ENCODE measurements around the gene TWIST2.

The TWIST2 gene

DNA sequence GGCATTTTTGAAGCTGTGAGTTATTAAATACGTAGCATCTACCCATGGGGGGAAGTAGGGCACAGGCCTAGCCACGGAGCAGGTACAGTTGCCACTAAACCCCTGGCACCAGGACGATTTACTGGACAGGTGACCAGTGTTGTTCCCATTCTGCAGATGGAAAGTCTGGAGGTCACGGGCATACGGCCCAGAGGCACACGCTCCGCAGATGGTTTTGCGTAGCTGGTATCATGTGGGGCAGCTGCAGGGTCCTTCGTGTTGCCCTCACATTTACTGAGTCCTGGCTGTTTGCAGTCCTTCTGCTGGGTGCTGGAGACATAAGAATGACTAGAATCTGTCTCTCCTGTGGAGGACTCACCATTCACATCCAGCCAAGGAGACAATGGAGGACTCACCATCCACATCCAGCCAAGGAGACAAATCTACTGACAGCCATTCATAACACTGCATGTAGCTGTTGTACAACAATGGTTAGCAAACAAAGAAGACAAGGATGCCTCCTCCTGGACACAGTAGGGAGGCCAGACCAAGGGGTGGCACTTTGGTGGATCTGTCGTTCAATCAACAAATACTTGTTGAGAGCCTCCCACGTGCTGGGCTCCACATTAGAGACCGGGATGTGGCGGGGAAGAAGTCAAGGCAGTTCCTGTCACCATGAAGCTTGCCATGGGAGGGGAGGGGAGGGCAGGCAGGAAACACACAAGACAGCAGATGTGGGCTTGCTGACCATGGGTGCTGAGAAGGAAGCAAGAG, 24.9 kb downstream of the TWIST2 start:
- DNase-seq (ENCODE audit: low read depth) = no peak

- no peak for DNase-seq (ENCODE audit: low read depth)
Observed at GRCh38 chr2:238873381-238873801, 25.5 kb downstream of the TWIST2 start.

GRCh38 chr2:238873841-238874240, 26.0 kb downstream of the TWIST2 start:
- no peak for DNase-seq (ENCODE audit: low read depth)

- DNase-seq (ENCODE audit: low read depth) = no peak
Observed at GRCh38 chr2:238874330-238875050, 26.6 kb downstream of the TWIST2 start.

DNA sequence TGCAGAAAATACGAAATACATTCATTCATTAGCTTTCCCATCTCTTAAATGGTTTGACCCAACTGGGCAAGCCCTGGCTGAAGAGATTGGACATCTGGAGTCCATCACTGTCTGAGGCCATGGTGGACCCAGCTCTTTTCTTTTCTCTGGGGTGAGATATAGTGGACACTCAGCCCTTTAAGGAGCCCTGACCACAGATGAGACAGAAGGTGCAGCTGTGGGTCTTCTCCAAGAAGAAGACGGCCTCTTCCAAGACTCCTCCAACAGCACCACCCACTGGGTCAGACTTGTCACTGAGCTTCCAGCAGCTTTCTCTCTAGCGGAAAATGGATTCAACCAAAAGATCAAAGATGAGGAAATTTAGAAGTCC, 27.2 kb downstream of the TWIST2 start:
- no peak for DNase-seq (ENCODE audit: low read depth)

- no peak for DNase-seq (ENCODE audit: low read depth)
Observed at GRCh38 chr2:238875471-238876231, 27.8 kb downstream of the TWIST2 start.

DNA sequence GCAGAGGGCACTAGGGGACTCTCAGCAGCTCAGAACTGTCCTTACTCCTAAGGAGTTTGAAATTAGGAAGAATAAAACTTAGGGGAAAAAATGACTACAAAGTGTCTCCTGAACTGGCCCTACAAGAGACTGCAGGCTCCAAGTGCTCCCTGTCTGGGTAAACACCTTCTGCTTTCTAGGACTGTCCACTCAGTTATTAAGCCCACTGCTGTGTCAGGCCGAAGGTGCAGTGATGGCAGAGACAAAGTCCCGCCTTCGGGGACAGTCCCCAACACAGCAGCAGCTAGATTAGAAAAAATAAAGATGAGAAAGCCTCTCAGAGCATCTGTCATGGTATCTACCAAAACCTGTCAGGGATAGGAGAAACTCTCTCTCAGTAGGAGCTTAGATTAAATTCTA, 28.3 kb downstream of the TWIST2 start:
- no peak for DNase-seq (ENCODE audit: low read depth)

GRCh38 chr2:238878051-238878735, 30.3 kb downstream of the TWIST2 start:
- no peak for DNase-seq (ENCODE audit: low read depth)

- DNase-seq (ENCODE audit: low read depth) = no peak
Observed at GRCh38 chr2:238879043-238879442, 31.2 kb downstream of the TWIST2 start.

DNA sequence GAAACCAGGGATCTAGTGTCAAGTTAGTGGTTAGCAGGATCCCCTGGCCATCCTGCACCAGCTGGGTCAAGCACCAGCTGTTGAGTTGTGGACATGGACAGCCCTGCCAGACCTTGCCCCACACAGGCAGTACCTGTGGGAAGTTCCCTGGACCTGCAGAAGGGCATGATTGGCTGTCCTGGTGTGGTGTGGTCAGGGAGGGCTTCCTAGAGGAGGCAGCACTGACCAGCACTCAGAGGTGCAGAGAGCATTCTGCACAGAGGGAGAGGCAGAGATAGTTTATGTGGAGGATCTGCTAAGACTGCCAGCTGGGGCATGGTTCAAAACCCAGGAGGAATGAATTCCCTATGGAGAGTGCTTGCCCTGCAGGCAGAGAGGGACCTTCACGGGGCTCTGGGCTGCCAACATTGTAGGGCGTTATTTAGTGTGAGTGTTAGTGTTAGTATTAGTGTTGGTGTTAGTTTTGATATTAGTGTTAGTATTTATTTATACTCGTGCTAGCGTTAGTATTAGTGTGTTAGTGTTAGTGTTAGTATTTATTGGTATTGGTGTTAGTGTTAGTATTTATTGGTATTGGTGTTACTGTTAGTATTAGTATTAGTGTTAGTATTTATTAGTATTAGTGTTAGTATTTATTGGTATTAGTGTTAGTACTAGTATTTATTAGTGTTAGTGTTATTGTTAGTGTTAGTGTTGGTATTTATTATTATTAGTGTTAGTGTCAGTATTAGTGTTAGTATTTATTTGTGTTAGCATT, 31.9 kb downstream of the TWIST2 start:
- no peak for DNase-seq (ENCODE audit: low read depth)

DNA sequence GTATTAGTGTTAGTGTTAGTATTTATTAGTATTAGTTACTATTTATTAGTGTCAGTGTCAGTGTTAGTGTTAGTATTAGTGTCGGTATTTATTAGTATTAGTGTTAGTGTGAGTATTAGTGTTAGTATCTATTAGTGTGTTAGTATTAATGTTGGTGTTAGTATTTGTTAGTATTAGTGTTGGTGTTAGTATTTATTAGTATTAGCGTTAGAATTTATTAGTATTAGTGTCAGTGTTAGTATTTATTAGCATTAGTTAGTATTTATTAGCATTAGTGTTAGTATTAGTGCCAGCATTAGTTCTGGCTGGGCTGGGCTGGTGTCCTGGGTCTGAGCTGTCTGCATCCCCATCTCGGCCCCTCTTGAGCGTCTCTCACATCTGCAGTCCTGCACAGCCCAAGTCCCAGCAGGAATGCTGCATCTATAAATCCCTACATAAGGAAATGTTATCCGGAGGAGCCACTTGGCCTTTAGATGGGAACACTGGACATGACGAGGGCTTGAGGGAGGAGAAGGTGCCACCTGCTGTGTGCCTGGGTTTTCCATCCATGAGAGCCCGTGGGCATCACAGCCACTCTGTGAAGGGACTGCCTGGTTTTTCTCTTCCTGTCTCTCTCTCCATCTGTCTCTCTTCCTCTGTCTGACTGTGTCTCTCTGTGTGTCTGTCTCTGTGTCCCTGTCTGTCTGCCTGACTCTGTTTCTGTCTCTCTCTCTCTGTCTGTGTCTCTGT, 33.6 kb downstream of the TWIST2 start:
- DNase-seq (ENCODE audit: low read depth) = no peak

DNA sequence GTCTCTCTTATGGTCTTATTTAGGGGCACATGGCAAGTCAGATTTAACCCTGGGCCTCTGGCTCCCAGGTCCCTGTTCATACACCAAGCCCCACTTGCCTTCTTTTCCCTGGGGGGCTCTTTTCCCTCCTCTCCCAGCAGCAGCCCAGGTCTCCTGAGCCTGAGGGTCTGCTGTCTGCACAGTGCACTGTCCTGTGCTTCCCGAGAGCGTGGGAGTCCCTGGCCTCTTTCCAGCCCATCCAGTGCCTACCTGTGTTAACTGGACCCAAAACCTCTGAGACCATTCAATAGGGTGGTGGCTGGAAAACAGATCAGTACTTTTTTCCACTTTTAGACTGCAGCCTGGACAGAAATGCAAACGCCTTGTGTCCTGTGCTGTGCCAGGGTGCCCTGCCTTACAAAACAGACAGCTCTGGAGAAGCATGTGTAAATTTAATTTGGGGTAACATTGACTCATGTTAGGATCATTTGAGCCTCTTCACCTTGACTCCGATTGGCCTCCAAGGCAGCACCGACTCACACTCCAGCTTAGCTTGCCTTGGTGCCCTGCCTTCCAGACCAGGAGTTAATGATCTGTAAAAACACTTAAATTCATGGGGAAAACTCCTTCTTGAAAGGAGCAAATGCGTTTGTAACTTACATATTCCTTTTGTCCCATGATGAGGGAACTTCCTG, 34.3 kb downstream of the TWIST2 start:
- no peak for DNase-seq (ENCODE audit: low read depth)

GRCh38 chr2:238883421-238883901, 35.6 kb downstream of the TWIST2 start:
- DNase-seq (ENCODE audit: low read depth) = no peak

DNA sequence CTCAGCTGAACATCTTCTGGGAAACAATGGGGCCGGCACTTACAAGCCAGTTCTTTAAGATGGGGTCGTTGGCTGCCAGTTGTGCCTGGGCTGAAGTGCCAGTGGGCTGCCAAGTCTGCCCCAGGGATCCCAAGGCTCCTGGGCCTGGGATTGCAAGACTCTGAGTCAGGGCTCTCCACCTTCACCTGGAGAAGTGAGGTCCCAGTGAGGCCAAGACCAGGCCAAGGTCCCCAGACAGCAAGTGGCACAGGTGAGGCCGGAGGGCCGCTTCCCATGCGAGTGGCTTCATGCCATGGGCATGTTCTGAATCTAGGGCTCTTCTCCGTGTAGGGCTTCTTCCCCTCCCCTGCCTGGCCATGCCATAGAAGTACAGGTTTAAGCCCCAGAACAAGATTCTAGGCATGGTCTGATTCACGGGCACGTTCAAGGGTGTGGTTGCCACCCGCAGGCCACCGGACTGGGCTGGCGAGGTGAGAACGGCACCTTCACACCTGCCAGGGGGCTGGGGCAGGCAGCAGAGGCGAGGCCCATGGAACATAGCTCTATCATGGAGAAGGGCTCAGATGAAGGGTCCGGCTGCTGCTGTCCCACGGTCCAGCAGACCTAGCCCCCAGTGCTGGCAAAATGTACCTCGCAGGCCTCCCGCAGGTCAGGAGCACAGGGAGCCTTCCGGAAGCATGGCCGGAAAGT, 36.4 kb downstream of the TWIST2 start:
- no peak for DNase-seq (ENCODE audit: low read depth)

DNA sequence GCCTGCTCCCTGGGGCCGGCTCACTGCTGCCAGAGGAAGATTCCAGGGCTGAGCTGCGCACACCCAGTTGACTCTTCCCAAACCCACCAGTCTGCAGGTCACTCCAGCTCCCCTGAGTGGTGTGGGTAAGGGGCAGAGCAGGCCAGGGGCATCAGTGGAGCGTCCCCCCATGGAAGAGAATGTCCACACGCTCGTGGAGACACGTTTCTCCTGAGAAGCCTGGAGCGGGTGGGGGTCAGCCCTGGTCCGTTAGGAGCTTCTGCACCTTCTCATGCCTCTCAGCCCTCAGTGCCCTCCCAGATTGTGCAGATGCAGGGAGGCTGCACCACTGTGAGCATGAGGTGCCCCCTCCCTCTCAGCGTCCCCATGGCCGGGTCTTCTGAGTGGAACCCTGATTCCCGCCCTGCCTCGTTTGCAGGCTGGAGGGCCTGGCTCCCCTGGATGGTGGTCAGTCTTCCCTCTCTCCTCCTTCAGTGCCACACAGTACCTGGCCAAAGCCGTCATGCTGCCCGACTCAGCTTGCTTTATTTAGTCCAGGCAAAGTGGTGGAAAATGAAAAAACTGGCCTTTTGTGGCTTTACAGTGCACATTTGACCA, 37.0 kb downstream of the TWIST2 start:
- DNase-seq (ENCODE audit: low read depth) = no peak

GRCh38 chr2:238886453-238887094, 38.7 kb downstream of the TWIST2 start:
- no peak for DNase-seq (ENCODE audit: low read depth)

GRCh38 chr2:238887616-238888015, 39.7 kb downstream of the TWIST2 start:
- DNase-seq (ENCODE audit: low read depth) = no peak

- DNase-seq (ENCODE audit: low read depth) = no peak
Observed at GRCh38 chr2:238888781-238889180, 40.9 kb downstream of the TWIST2 start.

DNA sequence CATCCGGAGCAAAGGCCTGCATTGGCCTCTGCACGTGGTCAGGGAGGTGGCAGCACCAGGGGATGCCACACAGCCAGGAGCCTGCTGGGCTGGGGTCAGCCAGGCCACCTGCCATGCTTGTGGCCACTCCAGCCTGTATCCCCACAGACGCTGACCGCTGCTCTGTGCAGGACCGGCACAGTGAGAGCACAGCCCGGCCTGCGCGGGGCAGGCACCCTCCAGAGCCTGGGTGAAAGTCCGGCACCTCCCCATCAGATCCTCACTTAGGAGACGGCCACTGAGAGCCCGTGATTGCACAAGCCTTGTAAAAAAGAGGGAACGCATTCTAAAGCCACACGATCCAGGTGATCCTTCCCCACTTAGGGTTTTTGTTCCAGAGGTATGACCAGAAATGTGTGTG, 42.2 kb downstream of the TWIST2 start:
- no peak for DNase-seq (ENCODE audit: low read depth)
